Motor neuron (in vitro differentiated cells): Measurements from ENCODE around the gene LYAR. TPM values are rescaled to one million over a fixed set of nuclear protein-coding genes. Genes with fewer than 3 reads are reported as not detected.

ENCODE experiments used
- ATAC-seq, 8 experiments: fragments of 200-7000 bp; cut with Tn5 transposase; replicated peaks in 6 of 8; 2 replicates each; pipeline ENCODE4 v1.8.0; 2021; ENCODE audit warnings: mild to moderate bottlenecking in 8 of 8, moderate library complexity in 8 of 8
- H3K27ac ChIP-seq, 2 donors: fragments of 250-450 bp; sonication (Bioruptor Pico); 2 replicates each; pipeline ENCODE4 v1.9.0; 2021; ENCODE audit warnings: antibody characterized with exemption in 2 of 2, mild to moderate bottlenecking in 2 of 2, moderate library complexity in 1 of 2
- H3K4me1 ChIP-seq, 2 donors: fragments of 250-450 bp; sonication (Bioruptor Pico); replicated peaks in 1 of 2; 2 replicates each; pipeline ENCODE4 v1.6.1; 2021; ENCODE audit warnings: antibody characterized with exemption in 2 of 2, mild to moderate bottlenecking in 2 of 2, moderate library complexity in 1 of 2
- H3K4me3 ChIP-seq, 5 donors: fragments of 250-450 bp; sonication (Bioruptor Pico); 2 replicates each; pipeline ENCODE4 v1.9.0; 2021; ENCODE audit warnings: antibody characterized with exemption in 5 of 5, mild to moderate bottlenecking in 5 of 5, moderate library complexity in 4 of 5
- WGBS, 10 experiments: fragments of 450-650 bp; shearing (Covaris generic); methylation state at CpG; one replicate each; pipeline ENCODE4 v1.0.0; 2022; 5-methylcytosine and 5-hydroxymethylcytosine counted together
- in situ Hi-C, 9 experiments: fragments of 400-800 bp; cut with MboI; loops; one replicate each; pipeline ENCODE4 v1.15.0; 2021; ENCODE audit warnings: low sequenced_read_pairs in 9 of 9, low pct_unique_long_range_greater_than_20kb in 2 of 9; ENCODE audit not compliant: unreplicated experiment in 9 of 9
- total RNA-seq, 8 experiments: library from RNA; unstranded; fragments of 300-600 nt; gene quantifications; 2 replicates each; pipeline versions ENCODE4 v1.2.3 to v1.2.4, GENCODE V29; 2022

LYAR gene
- 10 to 100 TPM in 5 of 8 experiments, 1 to 10 TPM in 3; 7.6 to 80.5 (median 15.5) TPM for total RNA-seq

GRCh38 chr4:4289941-4290850 is at the start of gene LYAR, which contains the start of gene ZBTB49:
Gene LYAR, minus strand, starts transcription at chr4:4290154. Its CDS starts 6,412 bp downstream, at chr4:4283742.
Gene ZBTB49, plus strand, starts transcription at chr4:4290251. Its CDS starts 9,695 bp downstream, at chr4:4299946.
- peak within 1 kb of the TSS; percentile 53 to 97 (median 59) for H3K4me3 ChIP-seq
- in situ Hi-C loops = no loop called here
- H3K4me1 ChIP-seq = peaks cover 14 to 15% of the 10 kb centered on the region in 2 donors
- peak within 1 kb of the TSS; percentile 44 to 80 for H3K27ac ChIP-seq
- ATAC-seq = peak; percentile 81 to 98 (median 96)
- WGBS, 10 experiments = 0 to 3% (median 0%) methylated on average over 2 to 10 of the region's 77 CpGs; no CpG with 5 or more reads in 4 of the 10 experiments

- Histone ChIP-seq H3K27ac (no peak overlapping the region), H3K4me1 (no peaks in the 10 kb centered on the region), H3K4me3 (no peak overlapping the region)
- ATAC-seq = peak in 1 of 8 experiments; percentile 67
- 31 to 84% (median 79%) methylated on average over 7 to 17 of the region's 21 CpGs; no CpG with 5 or more reads in 2 of the 10 experiments for whole genome bisulfite sequencing, 10 experiments
- in situ Hi-C loops = loop anchor here in 1 of 9 experiments (10.0 kb wide), 1 partner anchor 85 kb away; no protein-coding TSS in a partner anchor
These were observed 49.6 kb upstream of the LYAR start for GRCh38 chr4:4339504-4340085.

GRCh38 chr4:4338210-4339001 is 48.5 kb upstream of the LYAR start:
- peak in 1 of 8 experiments; percentile 82 for ATAC-seq
- Histone ChIP-seq H3K4me3 (no peak overlapping the region), H3K4me1 (no peaks in the 10 kb centered on the region), H3K27ac (no peak overlapping the region)
- in situ Hi-C loops = loop anchor here in 1 of 9 experiments (10.0 kb wide), 1 partner anchor 84 kb away; no protein-coding TSS in a partner anchor
- 13 to 100% (median 82%) methylated on average over 1 to 9 of the region's 11 CpGs; no CpG with 5 or more reads in 2 of the 10 experiments for WGBS, 10 experiments

- peak; percentile 13 to 83 (median 74) for ATAC-seq
- in situ Hi-C loops = loop anchor here in 1 of 9 experiments (10.0 kb wide), 1 partner anchor 80 kb away; no protein-coding TSS in a partner anchor
These were observed 45.0 kb upstream of the LYAR start for GRCh38 chr4:4334798-4335520.

GRCh38 chr4:4333265-4333706 is 43.3 kb upstream of the LYAR start:
- Histone ChIP-seq H3K4me3 (no peak overlapping the region), H3K27ac (no peak overlapping the region), H3K4me1 (no peaks in the 10 kb centered on the region)
- ATAC-seq = peak in 2 of 8 experiments; percentile 94 to 95
- WGBS, 10 experiments = 0 to 81% (median 40%) methylated on average over 1 to 7 of the region's 11 CpGs; no CpG with 5 or more reads in 1 of the 10 experiments
- in situ Hi-C loops = loop anchor here in 1 of 9 experiments (10.0 kb wide), 1 partner anchor 78 kb away; no protein-coding TSS in a partner anchor

More at GRCh38 chr4:4334798-4335520, 45.0 kb upstream of the LYAR start:
- Histone ChIP-seq H3K27ac (no peak overlapping the region), H3K4me3 (no peak overlapping the region), H3K4me1 (no peaks in the 10 kb centered on the region)
- 8 to 100% (median 60%) methylated on average over 1 to 13 of the region's 21 CpGs; no CpG with 5 or more reads in 3 of the 10 experiments for WGBS, 10 experiments

GRCh38 chr4:4332529-4332928 is 42.6 kb upstream of the LYAR start:
- Histone ChIP-seq H3K27ac (no peak overlapping the region), H3K4me1 (no peaks in the 10 kb centered on the region), H3K4me3 (no peak overlapping the region)
- in situ Hi-C loops = loop anchor here in 1 of 9 experiments (10.0 kb wide), 1 partner anchor 78 kb away; no protein-coding TSS in a partner anchor
- 33 to 100% (median 77%) methylated on average over 1 to 3 of the region's 3 CpGs; no CpG with 5 or more reads in 2 of the 10 experiments for WGBS, 10 experiments
- ATAC-seq = no peak

GRCh38 chr4:4330794-4331193 is 40.8 kb upstream of the LYAR start:
- Histone ChIP-seq H3K4me1 (no peaks in the 10 kb centered on the region), H3K27ac (no peak overlapping the region), H3K4me3 (no peak overlapping the region)
- WGBS, 10 experiments = 37 to 100% (median 88%) methylated on average over 1 to 4 of the region's 5 CpGs; no CpG with 5 or more reads in 3 of the 10 experiments
- in situ Hi-C loops = loop anchor here in 1 of 9 experiments (10.0 kb wide), 1 partner anchor 76 kb away; no protein-coding TSS in a partner anchor
- no peak for ATAC-seq

GRCh38 chr4:4329496-4329895 is 39.5 kb upstream of the LYAR start:
- H3K4me3 ChIP-seq = no peak overlapping the region
- WGBS, 10 experiments = 41 to 100% (median 85%) methylated on average over 1 to 9 of the region's 10 CpGs; no CpG with 5 or more reads in 3 of the 10 experiments
- in situ Hi-C loops = no loop called here
- no peak for ATAC-seq
- no peak overlapping the region for H3K27ac ChIP-seq
- H3K4me1 ChIP-seq = no peaks in the 10 kb centered on the region

GRCh38 chr4:4328840-4329239 is 38.9 kb upstream of the LYAR start:
- no peak overlapping the region for H3K27ac ChIP-seq
- in situ Hi-C loops = no loop called here

GRCh38 chr4:4328206-4328605 is 38.3 kb upstream of the LYAR start:
- no peak overlapping the region for H3K4me3 ChIP-seq
- no peak for ATAC-seq
- 100% methylated on average over 1 of the region's 1 CpG; no CpG with 5 or more reads in 3 of the 10 experiments for WGBS, 10 experiments
- in situ Hi-C loops = no loop called here
- H3K27ac ChIP-seq = no peak overlapping the region
- H3K4me1 ChIP-seq = no peaks in the 10 kb centered on the region

More at GRCh38 chr4:4328840-4329239, 38.9 kb upstream of the LYAR start:
- Histone ChIP-seq H3K4me3 (no peak overlapping the region), H3K4me1 (no peaks in the 10 kb centered on the region)
- 87 to 100% (median 98%) methylated on average over 1 to 3 of the region's 4 CpGs; no CpG with 5 or more reads in 6 of the 10 experiments for WGBS, 10 experiments
- no peak for ATAC-seq

- Histone ChIP-seq H3K4me3 (no peak overlapping the region), H3K27ac (no peak overlapping the region), H3K4me1 (no peaks in the 10 kb centered on the region)
- 0 to 69% (median 56%) methylated on average over 1 to 17 of the region's 22 CpGs; no CpG with 5 or more reads in 6 of the 10 experiments for whole genome bisulfite sequencing, 10 experiments
- ATAC-seq = peak in 3 of 8 experiments; percentile 66 to 90 (median 70)
- in situ Hi-C loops = no loop called here
These were observed 37.7 kb upstream of the LYAR start for GRCh38 chr4:4327652-4328121.
